Activated T-helper 1 cell treated with anti-CD3 and anti-CD28 coated beads, Interleukin-12 subunit alpha, Interleukin-12 subunit beta, Interleukin-2, Interleukin-4 antibody, amounts not matched to agents 30 ng/mL and 10 ng/mL and 1 ng/mL, durations not matched to agents 14 hours and 24 hours and 36 hours (primary cell): ENCODE results near the gene ADGRV1. TPM values are rescaled to one million over a fixed set of nuclear protein-coding genes. Genes with fewer than 3 reads are reported as not detected.
"Not testable (repeated sequence)": the region's sequence is repeated elsewhere in the genome, so short reads cannot be mapped to it uniquely, and the experiment has no call there.

ENCODE experiments used
- DNase-seq: peaks from one replicate; pipeline ENCODE4 v3.0.0; 2021; ENCODE audit warnings: low spot score
- H3K27ac Mint-ChIP-seq: one replicate; pipeline ENCODE4 v1.8.0; 2021; ENCODE audit warnings: mild to moderate bottlenecking, mixed read lengths
- H3K27me3 Mint-ChIP-seq: one replicate; pipeline ENCODE4 v1.8.0; 2022; ENCODE audit warnings: mild to moderate bottlenecking, moderate library complexity, mixed read lengths; ENCODE audit not compliant: insufficient read depth
- H3K36me3 Mint-ChIP-seq: one replicate; pipeline ENCODE4 v1.8.0; 2021; ENCODE audit warnings: low read depth, mixed read lengths
- H3K4me1 Mint-ChIP-seq: one replicate; pipeline ENCODE4 v1.8.0; 2021; ENCODE audit warnings: low read depth, mixed read lengths
- H3K4me3 Mint-ChIP-seq: one replicate; pipeline ENCODE4 v1.8.0; 2021; ENCODE audit warnings: mild to moderate bottlenecking, moderate library complexity, mixed read lengths
- H3K9me3 Mint-ChIP-seq: one replicate; pipeline ENCODE4 v1.8.0; 2021; ENCODE audit warnings: mixed read lengths
- intact Hi-C: fragments of 100-400 bp; cut with micrococcal nuclease; formaldehyde crosslinking; loops from one replicate; pipeline ENCODE4 v1.15.1; 2024
- total RNA-seq: library from RNA; stranded (reverse); gene quantifications from 2 replicates; pipeline ENCODE4 v1.2.3, GENCODE V29; 2022

ADGRV1 gene
- total RNA-seq, 1 donor from 2014 or later, result 0.05 TPM

DNA sequence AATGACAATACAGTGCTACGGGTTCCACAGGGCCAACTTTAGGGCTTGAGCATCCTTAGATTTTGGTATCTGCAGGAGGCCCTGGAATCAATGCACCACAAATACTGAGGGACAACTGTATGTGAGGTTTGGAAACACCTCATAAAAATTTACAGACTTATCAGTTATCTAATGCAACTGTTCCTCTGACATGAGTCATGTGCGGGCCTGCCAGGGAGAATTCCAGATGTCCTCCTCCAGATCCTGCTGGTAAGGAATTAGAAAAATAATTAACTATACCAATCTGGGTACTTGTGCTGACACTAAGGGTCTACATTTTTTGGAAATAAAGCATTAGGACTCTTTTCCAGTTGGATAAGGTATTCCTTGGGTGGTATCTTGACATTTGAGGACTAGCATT, 491.2 kb downstream of the ADGRV1 start:
- Mint-ChIP-seq H3K27ac (no peak overlapping the region), H3K27me3 (peaks cover 8% of the 10 kb centered on the region), H3K4me3 (no peak overlapping the region), H3K36me3 (no peaks in the 10 kb centered on the region), H3K4me1 (no peaks in the 10 kb centered on the region), H3K9me3 (no peaks in the 10 kb centered on the region)
- intact Hi-C loops, result no loop called here
- no peak for DNase-seq

DNA sequence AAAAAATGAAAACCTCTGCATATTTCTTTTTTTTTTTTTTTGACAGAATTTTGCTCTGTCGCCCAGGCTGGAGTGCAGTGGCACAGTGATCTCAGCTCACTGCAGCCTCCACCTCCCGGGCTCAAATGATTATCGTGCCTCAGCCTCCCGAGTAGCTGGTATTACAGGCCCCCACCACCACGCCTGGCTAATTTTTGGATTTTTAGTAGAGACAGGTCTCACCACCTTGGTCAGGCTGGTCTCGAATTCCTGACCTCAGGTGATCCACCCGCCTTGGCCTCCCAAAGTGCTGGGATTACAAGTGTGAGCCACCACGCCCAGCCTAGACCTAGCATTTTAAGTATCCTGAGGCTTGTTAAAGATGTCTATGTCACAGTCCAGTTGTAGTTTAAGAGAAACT, 493.8 kb downstream of the ADGRV1 start:
- intact Hi-C loops, H3K36me3 Mint-ChIP-seq, H3K4me3 Mint-ChIP-seq, H3K27ac Mint-ChIP-seq, H3K4me1 Mint-ChIP-seq, H3K9me3 Mint-ChIP-seq, DNase-seq: not testable (repeated sequence)
- peaks cover 13% of the 10 kb centered on the region for H3K27me3 Mint-ChIP-seq

DNA sequence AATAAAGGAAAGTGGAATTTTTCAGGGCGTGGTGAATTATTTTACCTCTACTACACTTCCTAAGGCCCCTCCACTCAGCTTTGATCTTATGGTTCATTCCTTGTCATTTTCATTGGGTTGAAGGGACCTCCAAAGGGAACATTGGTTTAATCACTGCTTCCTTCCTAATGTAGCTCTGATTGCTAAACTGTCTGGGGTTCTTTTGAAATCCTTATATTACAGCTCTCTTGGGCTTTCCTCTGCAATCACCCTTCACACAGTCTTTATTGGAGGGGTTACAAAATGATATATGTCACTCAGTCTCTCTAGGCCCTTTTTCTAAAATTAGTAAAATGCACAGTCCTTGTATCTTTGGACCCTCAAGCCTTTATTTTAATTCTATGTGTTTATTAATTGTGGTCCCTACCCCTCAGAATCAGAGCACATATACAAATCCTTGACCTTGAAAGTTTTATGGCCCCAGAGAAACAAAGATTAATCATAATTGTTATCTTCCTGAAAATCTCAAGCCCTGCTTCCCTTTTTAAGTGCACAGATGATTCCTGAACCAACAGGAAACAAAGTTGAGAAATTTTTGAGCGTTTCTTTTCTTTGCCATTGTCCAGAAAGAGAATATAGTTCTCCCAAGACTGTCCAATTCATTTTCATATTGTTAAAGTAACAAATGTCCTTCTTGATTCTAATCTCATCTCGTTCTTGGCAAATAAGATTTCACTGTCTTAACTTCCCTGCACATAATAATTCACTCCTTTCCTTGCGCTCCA, 494.6 kb downstream of the ADGRV1 start:
- Mint-ChIP-seq H3K9me3 (no peaks in the 10 kb centered on the region), H3K4me1 (no peaks in the 10 kb centered on the region), H3K27me3 (peaks cover 15% of the 10 kb centered on the region), H3K4me3 (no peak overlapping the region), H3K36me3 (no peaks in the 10 kb centered on the region), H3K27ac (no peak overlapping the region)
- DNase-seq, result no peak
- intact Hi-C loops, result no loop called here

DNA sequence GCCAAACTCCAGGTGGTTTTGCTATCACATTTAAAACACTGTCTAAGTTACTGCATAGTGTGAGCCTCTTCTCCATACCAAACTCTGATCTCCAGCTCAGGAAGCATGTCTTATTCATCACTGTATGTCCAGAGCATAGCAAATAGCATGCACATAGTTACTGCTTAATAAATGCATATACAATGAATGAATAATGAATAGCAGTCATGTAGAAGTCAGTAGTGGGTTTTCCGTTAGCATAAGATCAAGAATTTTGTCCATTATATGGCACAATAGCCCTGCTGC, 495.1 kb downstream of the ADGRV1 start:
- no peak overlapping the region for H3K4me3 Mint-ChIP-seq
- no peak for DNase-seq
- no peak overlapping the region for H3K27ac Mint-ChIP-seq
- no peaks in the 10 kb centered on the region for H3K9me3 Mint-ChIP-seq
- H3K4me1 Mint-ChIP-seq, result peaks cover 3% of the 10 kb centered on the region
- no peaks in the 10 kb centered on the region for H3K36me3 Mint-ChIP-seq
- peaks cover 20% of the 10 kb centered on the region for H3K27me3 Mint-ChIP-seq
- intact Hi-C loops, result no loop called here

DNA sequence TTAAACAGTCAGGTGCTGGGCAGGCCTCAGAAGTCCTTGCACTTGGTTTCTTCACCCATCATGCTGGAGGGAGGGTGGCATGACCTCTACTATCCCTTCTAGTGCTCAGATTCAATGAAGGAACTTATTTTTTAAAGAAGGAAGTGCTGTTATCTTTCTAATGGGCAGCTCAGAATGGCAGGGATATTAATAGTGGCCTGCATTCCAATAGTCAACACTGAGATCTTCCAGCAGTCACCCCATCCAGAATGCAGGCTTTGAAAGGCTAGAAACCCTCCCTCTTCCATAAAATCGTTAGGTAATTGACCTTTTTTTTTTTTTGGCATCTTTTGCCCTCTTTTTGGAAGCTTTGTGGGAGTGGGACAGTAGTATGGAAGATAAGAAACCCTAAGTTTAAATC, 499.6 kb downstream of the ADGRV1 start:
- no peak for DNase-seq
- Mint-ChIP-seq H3K9me3 (peaks cover 5% of the 10 kb centered on the region), H3K36me3 (no peaks in the 10 kb centered on the region), H3K27me3 (peaks cover 46% of the 10 kb centered on the region), H3K27ac (no peak overlapping the region), H3K4me3 (no peak overlapping the region), H3K4me1 (peaks cover 19% of the 10 kb centered on the region)
- intact Hi-C loops, result loop anchor here (2.0 to 5.0 kb wide), 2 partner anchors 105 to 126 kb away; no protein-coding TSS in a partner anchor

DNA sequence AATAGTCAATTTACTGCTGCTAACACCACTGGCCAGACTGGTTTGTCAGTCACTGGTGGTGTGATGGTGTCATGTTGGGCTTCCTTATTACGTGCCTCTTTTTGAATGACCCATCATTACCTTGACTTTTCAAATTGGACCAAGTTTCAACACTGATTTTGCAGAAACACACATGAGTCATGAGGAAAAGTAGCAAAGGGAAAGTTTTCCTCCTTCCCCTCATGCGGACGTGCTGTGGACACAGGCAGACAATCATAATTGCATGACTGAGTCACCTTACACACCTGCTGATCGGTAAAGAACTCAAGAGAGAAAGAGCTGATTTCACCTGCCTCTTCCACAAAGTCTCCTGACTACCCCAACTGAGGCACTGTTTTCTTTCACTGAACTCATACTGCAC, 500.0 kb downstream of the ADGRV1 start:
- no peak overlapping the region for H3K4me3 Mint-ChIP-seq
- no peaks in the 10 kb centered on the region for H3K36me3 Mint-ChIP-seq
- intact Hi-C loops, result loop anchor here (2.0 to 5.0 kb wide), 2 partner anchors 104 to 126 kb away; no protein-coding TSS in a partner anchor
- H3K4me1 Mint-ChIP-seq, result peaks cover 19% of the 10 kb centered on the region
- no peak for DNase-seq
- peaks cover 5% of the 10 kb centered on the region for H3K9me3 Mint-ChIP-seq
- H3K27ac Mint-ChIP-seq, result no peak overlapping the region
- H3K27me3 Mint-ChIP-seq, result peaks cover 48% of the 10 kb centered on the region

DNA sequence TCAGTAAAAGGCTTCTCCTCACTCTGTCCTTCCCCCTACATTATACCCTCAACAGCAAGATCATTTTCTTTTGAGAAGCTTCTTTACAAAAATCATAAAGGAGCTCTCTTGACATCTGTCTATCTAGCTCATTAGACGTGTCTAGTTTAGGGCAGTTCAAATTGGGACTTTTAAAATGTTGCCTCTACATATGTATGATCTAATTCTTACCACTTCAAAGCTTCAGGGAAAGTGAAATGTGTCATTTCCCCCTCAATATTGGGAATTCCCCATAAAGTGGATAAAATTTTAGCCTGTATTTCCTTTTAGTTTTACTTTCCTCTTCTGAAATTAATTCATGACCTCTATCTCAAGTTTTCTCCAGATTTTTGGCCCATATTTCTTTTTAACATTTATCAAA, 500.8 kb downstream of the ADGRV1 start:
- intact Hi-C loops, result loop anchor here (1.0 to 5.0 kb wide), 4 partner anchors 20 to 324 kb away; partner anchors contain the start of gene ARRDC3
- peaks cover 19% of the 10 kb centered on the region for H3K4me1 Mint-ChIP-seq
- no peak for DNase-seq
- no peaks in the 10 kb centered on the region for H3K36me3 Mint-ChIP-seq
- H3K9me3 Mint-ChIP-seq, result peaks cover 5% of the 10 kb centered on the region
- H3K27ac Mint-ChIP-seq, result no peak overlapping the region
- no peak overlapping the region for H3K4me3 Mint-ChIP-seq
- H3K27me3 Mint-ChIP-seq, result peaks cover 48% of the 10 kb centered on the region

DNA sequence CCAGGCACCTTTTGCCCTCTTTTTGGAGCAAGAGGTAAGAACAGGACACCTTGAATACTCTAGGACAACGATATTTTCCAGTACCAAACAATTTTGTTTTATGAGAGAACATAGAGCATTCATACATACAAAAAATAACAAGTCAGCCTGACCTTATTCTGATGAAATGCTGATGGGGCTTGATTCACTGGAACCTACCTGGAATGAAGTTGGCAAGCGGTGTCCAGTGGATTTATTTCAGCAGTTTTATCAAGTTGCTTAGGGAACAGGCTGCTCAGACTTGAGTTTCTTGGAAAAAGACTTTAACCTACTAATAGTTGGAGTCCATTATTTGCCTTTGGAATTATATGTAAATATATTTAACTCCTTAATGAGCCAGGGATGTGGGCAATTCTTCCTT, 502.5 kb downstream of the ADGRV1 start:
- H3K4me3 Mint-ChIP-seq, result no peak overlapping the region
- H3K36me3 Mint-ChIP-seq, result no peaks in the 10 kb centered on the region
- peaks cover 5% of the 10 kb centered on the region for H3K9me3 Mint-ChIP-seq
- H3K4me1 Mint-ChIP-seq, result peaks cover 19% of the 10 kb centered on the region
- DNase-seq, result no peak
- no peak overlapping the region for H3K27ac Mint-ChIP-seq
- intact Hi-C loops, result no loop called here
- peaks cover 46% of the 10 kb centered on the region for H3K27me3 Mint-ChIP-seq

DNA sequence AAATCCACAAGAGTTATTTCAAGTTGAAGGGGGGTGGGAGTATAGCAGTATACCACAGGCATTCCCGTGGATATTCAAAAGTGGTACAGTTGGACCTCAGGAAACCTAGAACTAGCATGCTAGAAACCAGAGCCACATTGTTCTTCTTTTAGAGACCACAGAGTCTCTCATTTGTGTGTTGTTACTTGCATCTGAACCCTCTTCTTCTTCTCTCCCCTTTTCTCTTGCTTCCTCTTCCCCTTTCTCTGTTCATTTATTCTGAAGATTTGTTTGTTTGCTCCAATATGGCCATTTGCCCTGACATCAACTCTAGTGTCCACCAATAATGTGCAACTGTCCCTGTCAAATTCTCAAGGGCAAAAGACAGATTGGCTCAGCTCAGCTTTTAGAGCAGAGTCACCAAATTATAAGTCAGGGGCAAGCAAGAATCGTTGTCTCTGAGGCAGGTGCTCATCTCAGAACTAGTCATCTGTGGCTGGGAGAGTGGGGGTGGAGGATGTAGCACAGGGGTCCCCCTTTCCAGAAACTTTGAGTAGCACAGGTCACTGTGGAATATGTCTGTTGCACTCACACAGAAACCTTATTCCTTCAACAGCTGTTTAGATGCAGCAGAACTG, 503.5 kb downstream of the ADGRV1 start:
- DNase-seq, result no peak
- no peak overlapping the region for H3K27ac Mint-ChIP-seq
- H3K4me1 Mint-ChIP-seq, result peaks cover 19% of the 10 kb centered on the region
- peaks cover 45% of the 10 kb centered on the region for H3K27me3 Mint-ChIP-seq
- H3K36me3 Mint-ChIP-seq, result no peaks in the 10 kb centered on the region
- no peak overlapping the region for H3K4me3 Mint-ChIP-seq
- peaks cover 5% of the 10 kb centered on the region for H3K9me3 Mint-ChIP-seq
- intact Hi-C loops, result no loop called here

DNA sequence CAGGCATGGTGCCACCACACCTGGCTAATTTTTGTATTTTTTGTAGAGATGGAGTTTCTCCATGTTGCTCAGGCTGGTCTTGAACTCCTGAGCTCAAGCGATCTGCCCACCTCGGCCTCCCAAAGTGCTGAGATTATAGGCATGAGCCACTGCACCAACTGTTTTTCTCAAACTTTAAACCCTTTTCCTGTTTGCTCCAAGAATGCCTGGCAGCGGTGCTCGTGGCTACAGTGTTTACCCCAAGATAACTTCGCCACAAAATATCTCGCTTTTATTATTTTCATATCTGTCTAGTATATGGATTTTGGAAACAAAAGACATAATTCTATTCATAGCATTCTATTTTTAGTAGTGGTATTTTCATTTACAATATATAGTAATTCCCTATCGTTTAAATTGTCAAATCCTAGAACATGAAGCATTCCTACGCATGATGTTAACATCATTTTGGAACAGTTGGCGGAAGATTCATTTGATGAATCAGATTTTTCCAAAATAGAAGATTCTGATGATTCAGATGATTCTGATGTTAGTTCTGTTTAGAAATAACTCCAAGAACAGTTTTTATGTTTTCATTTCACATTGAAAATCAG, 504.6 kb downstream of the ADGRV1 start:
- peaks cover 47% of the 10 kb centered on the region for H3K27me3 Mint-ChIP-seq
- intact Hi-C loops, result not testable (repeated sequence)

DNA sequence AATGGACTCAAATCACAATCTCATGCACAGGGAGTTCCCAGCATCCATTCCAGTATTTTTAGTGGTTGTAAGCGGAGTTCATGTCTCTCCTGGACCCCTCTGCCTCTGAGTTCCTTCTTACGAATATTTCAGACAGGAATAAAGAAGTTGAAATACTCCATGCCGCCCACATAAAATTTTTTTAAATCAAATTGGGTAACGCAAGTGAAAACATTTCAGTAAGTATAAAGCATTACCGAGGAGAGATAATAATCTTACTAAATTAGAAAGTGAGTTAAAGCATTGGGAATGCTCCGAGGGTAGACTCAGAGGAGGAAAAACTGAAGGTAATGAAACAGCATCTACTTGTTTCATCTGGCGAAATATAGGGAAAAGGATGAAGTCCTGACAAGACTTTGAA, 506.9 kb downstream of the ADGRV1 start:
- intact Hi-C loops, result no loop called here
- Mint-ChIP-seq H3K36me3 (no peaks in the 10 kb centered on the region), H3K9me3 (no peaks in the 10 kb centered on the region), H3K4me1 (no peaks in the 10 kb centered on the region), H3K27me3 (peaks cover 41% of the 10 kb centered on the region), H3K4me3 (no peak overlapping the region), H3K27ac (no peak overlapping the region)
- DNase-seq, result no peak

More for the DNA sequence above, 504.6 kb downstream of the ADGRV1 start:
- H3K4me3 Mint-ChIP-seq, H3K27ac Mint-ChIP-seq, H3K9me3 Mint-ChIP-seq, H3K36me3 Mint-ChIP-seq, DNase-seq: not testable (repeated sequence)
- peaks cover 19% of the 10 kb centered on the region for H3K4me1 Mint-ChIP-seq

DNA sequence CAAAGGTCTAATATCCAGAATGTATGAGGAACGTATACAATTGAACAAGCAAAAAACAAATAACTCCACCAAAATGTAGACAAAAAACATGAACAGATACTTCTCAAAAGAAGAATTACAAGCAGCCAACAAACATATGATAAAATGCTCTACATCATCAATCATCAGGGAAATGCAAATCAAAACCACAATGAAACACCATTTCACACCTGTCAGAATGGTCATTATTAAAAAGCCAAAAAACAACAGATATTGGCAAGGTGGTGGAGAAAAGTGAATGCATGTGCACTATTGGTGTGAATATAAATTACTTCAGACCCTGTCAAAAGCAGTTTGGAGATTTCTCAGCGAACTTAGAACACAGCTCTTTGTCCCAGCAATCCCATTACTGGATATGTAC, 510.8 kb downstream of the ADGRV1 start:
- Mint-ChIP-seq H3K27me3 (peaks cover 15% of the 10 kb centered on the region), H3K4me1 (no peaks in the 10 kb centered on the region), H3K36me3 (no peaks in the 10 kb centered on the region), H3K9me3 (no peaks in the 10 kb centered on the region), H3K27ac (no peak overlapping the region), H3K4me3 (no peak overlapping the region)
- no peak for DNase-seq
- intact Hi-C loops, result no loop called here

DNA sequence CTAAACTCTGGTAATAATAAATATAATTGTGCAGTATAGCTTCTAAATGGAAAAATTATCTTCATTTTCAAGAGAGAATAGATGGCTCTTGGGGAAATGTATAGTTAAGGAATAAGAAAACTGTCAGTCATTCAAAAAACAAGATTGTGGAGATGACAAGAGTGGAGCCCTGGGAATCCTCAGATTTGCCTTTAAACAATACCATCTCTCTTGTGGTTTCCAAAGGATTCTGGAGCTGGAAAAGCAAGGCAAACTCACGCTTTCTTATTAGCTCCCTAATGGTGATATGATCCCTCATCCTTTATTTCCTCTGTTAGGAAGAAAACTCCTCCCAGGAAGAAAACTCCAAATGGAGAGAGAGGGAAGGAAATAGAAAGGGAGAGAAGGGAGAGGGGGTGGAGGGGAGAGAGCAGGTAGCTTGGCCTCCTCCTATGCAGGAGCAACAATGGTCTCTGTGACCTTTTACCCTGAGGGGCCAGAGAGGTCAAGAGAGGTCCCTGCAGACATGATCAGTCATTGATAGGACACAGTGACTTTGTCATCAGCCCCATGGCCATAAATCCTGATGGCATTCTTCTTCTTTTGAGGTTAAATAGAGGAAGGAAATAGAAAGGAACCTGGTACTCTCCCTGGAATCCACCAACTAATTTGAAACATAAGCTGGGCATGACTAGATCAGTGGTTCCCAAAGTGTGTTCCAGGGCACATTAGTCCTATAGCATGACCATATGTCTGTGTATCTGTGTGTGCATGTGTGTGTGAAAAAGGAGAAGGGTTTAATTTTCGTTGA, 512.4 kb downstream of the ADGRV1 start:
- H3K36me3 Mint-ChIP-seq, result no peaks in the 10 kb centered on the region
- DNase-seq, result no peak
- peaks cover 14% of the 10 kb centered on the region for H3K27me3 Mint-ChIP-seq
- intact Hi-C loops, result no loop called here
- H3K4me1 Mint-ChIP-seq, result no peaks in the 10 kb centered on the region
- H3K27ac Mint-ChIP-seq, result no peak overlapping the region
- H3K4me3 Mint-ChIP-seq, result no peak overlapping the region
- no peaks in the 10 kb centered on the region for H3K9me3 Mint-ChIP-seq
